Keratinocyte (primary cell): ENCODE measurements around the gene SLC35F2. TPM values are rescaled to one million over a fixed set of nuclear protein-coding genes. Genes with fewer than 3 reads are reported as not detected.

ENCODE experiments used
- DNase-seq: peaks from one replicate; pipeline ENCODE4 v3.0.0-alpha.2; 2011; ENCODE audit warnings: low read depth, missing footprints, low spot score
- FAIRE-seq: peaks from 2 replicates; lab custom pipeline; 2011; peaks lifted over from hg19 to GRCh38; lab: Jason Lieb, UNC
- H2AFZ ChIP-seq: 2 replicates; pipeline ENCODE4 v1.6.0; 2012; ENCODE audit warnings: low read length, control low read depth, inconsistent platforms; ENCODE audit not compliant: control insufficient read depth
- H3K27ac ChIP-seq: 2 replicates; pipeline ENCODE4 v1.5.1; 2011; ENCODE audit warnings: low read length; ENCODE audit not compliant: control insufficient read depth, insufficient read depth
- H3K27me3 ChIP-seq: 3 replicates; pipeline ENCODE4 v1.6.0; 2011; ENCODE audit warnings: low read length; ENCODE audit not compliant: control insufficient read depth, insufficient read depth; ENCODE audit errors: extremely low read depth
- H3K36me3 ChIP-seq, 2 experiments: 2 replicates in 1 of 2; 3 replicates in 1 of 2; pipeline ENCODE4 v1.5.1; 2011; ENCODE audit warnings: low read length in 2 of 2, mild to moderate bottlenecking in 1 of 2; ENCODE audit not compliant: control insufficient read depth in 2 of 2, insufficient read depth in 2 of 2; ENCODE audit errors: extremely low read depth in 1 of 2
- H3K4me1 ChIP-seq: 3 replicates; pipeline ENCODE4 v1.5.1; 2011; ENCODE audit warnings: low read length; ENCODE audit not compliant: control insufficient read depth, insufficient read depth; ENCODE audit errors: extremely low read depth
- H3K4me2 ChIP-seq: 3 replicates; pipeline ENCODE4 v1.6.0; 2011; ENCODE audit warnings: low read depth, low read length; ENCODE audit not compliant: control insufficient read depth, insufficient read depth; ENCODE audit errors: extremely low read depth
- H3K4me3 ChIP-seq, 3 experiments: fragments of 200-600 bp in 1 of 3; sonication (generic) in 1 of 3; 2 replicates in 2 of 3; 3 replicates in 1 of 3; pipeline ENCODE4 v1.5.1; 2011 to 2016; ENCODE audit warnings: low read length in 3 of 3, mild to moderate bottlenecking in 3 of 3, control low read depth in 2 of 3, inconsistent platforms in 1 of 3, low read depth in 1 of 3, mixed read lengths in 1 of 3, mixed run types in 1 of 3, moderate library complexity in 1 of 3; ENCODE audit not compliant: control insufficient read depth in 2 of 3, insufficient read depth in 2 of 3; ENCODE audit errors: extremely low read depth in 1 of 3
- H3K79me2 ChIP-seq: 2 replicates; pipeline ENCODE4 v1.6.0; 2012; ENCODE audit warnings: low read length; ENCODE audit not compliant: control insufficient read depth, insufficient read depth
- H3K9ac ChIP-seq: 3 replicates; pipeline ENCODE4 v1.6.0; 2011; ENCODE audit warnings: low read length; ENCODE audit not compliant: control insufficient read depth, insufficient read depth; ENCODE audit errors: extremely low read depth
- H3K9me1 ChIP-seq: 3 replicates; pipeline ENCODE4 v1.6.0; 2011; ENCODE audit warnings: low read length; ENCODE audit not compliant: control insufficient read depth, insufficient read depth; ENCODE audit errors: extremely low read depth
- H3K9me3 ChIP-seq: 2 replicates; pipeline ENCODE4 v1.5.1; 2012; ENCODE audit warnings: low read depth, low read length; ENCODE audit not compliant: control insufficient read depth
- H4K20me1 ChIP-seq: 3 replicates; pipeline ENCODE4 v1.6.0; 2011; ENCODE audit warnings: low read length; ENCODE audit not compliant: control insufficient read depth, insufficient read depth; ENCODE audit errors: extremely low read depth
- CTCF ChIP-seq, 3 experiments: IDR thresholded peaks in 1 of 3; conservative IDR thresholded peaks in 1 of 3; optimal IDR thresholded peaks in 1 of 3; 2 replicates in 2 of 3; 3 replicates in 1 of 3; pipeline versions ENCODE3 to v1.5.1; 2011; ENCODE audit warnings: low read length in 3 of 3, mild to moderate bottlenecking in 3 of 3, moderate library complexity in 2 of 3, control low read depth in 1 of 3, inconsistent platforms in 1 of 3; ENCODE audit not compliant: insufficient read depth in 2 of 3; ENCODE audit errors: extremely low read depth in 1 of 3
- EZH2 ChIP-seq: IDR thresholded peaks from one replicate; pipeline ENCODE4 v1.6.1; 2012; ENCODE audit warnings: inconsistent platforms, mild to moderate bottlenecking, low read length, moderate library complexity
- dilution Hi-C: fragments of 300-500 bp; cut with MboI; formaldehyde crosslinking; loops from one replicate; pipeline ENCODE4 v1.7.0; 2020; ENCODE audit warnings: low sequenced_read_pairs; ENCODE audit not compliant: extremely low pct_ligation_motif_present
- polyA plus RNA-seq, 5 experiments: library from polyadenylated mRNA; depleted of rRNA in 3 of 5; stranded (reverse) in 3 of 5; stranded (forward) in 1 of 5; unstranded in 1 of 5; fragments of >200 nt; gene quantifications; 1 replicate in 1 of 5; 2 replicates in 3 of 5; 3 replicates in 1 of 5; pipeline versions ENCODE4 v1.2.1 to v1.2.3, GENCODE V29; 2011 to 2012; ENCODE audit warnings: missing spikeins in 2 of 5, low read depth in 1 of 5, low replicate concordance in 1 of 5

Gene SLC35F2
- polyA plus RNA-seq, 1 donor (not counting 4 experiments of a cell fraction or from before 2014, with no cell fraction given): 47.2 TPM

- H3K9me1 ChIP-seq: no peaks in the 10 kb centered on the region
- no peak overlapping the region for H3K9ac ChIP-seq
- no peak overlapping the region for H3K4me2 ChIP-seq
- no peak overlapping the region for H3K27ac ChIP-seq
- H3K79me2 ChIP-seq: no peaks in the 10 kb centered on the region
- TF ChIP-seq EZH2 (no peak), CTCF (optimal IDR thresholded peaks at IDR 0.05 in 1 of 3, IDR thresholded peaks at IDR 0.05 in 1 of 3, conservative IDR thresholded peaks at IDR 0.05 in 1 of 3; ENCODE audit: extremely low read depth in 1 of 3, insufficient read depth in 2 of 3, low read length in 3 of 3) (no peak)
- no peaks in the 10 kb centered on the region for H3K4me1 ChIP-seq
- H3K9me3 ChIP-seq: no peaks in the 10 kb centered on the region
- no peak overlapping the region for H2AFZ ChIP-seq
- no peaks in the 10 kb centered on the region for H4K20me1 ChIP-seq
- dilution Hi-C loops: no loop called here
- no peak for FAIRE-seq
- no peaks in the 10 kb centered on the region for H3K27me3 ChIP-seq
- no peak overlapping the region for H3K4me3 ChIP-seq
- no peaks in the 10 kb centered on the region for H3K36me3 ChIP-seq
- DNase-seq: no peak
These were observed 82.5 kb downstream of the SLC35F2 start for GRCh38 chr11:107776062-107776461.

- Histone ChIP-seq H3K79me2 (no peaks in the 10 kb centered on the region), H3K9ac (no peak overlapping the region), H3K4me3 (no peak overlapping the region), H3K9me3 (no peaks in the 10 kb centered on the region), H3K36me3 (no peaks in the 10 kb centered on the region), H3K4me1 (no peaks in the 10 kb centered on the region), H3K27ac (no peak overlapping the region), H3K4me2 (no peak overlapping the region), H4K20me1 (no peaks in the 10 kb centered on the region), H2AFZ (no peak overlapping the region), H3K9me1 (no peaks in the 10 kb centered on the region), H3K27me3 (no peaks in the 10 kb centered on the region)
- no peak for TF ChIP-seq EZH2
- no peak for TF ChIP-seq CTCF (optimal IDR thresholded peaks at IDR 0.05 in 1 of 3, IDR thresholded peaks at IDR 0.05 in 1 of 3, conservative IDR thresholded peaks at IDR 0.05 in 1 of 3; ENCODE audit: extremely low read depth in 1 of 3, insufficient read depth in 2 of 3, low read length in 3 of 3)
- no peak for DNase-seq
- FAIRE-seq: no peak
- dilution Hi-C loops: no loop called here
These were observed 88.0 kb downstream of the SLC35F2 start for GRCh38 chr11:107770551-107770951.
